Neuronal stem cell (in vitro differentiated cells): ENCODE results near the gene MLYCD.

Experiments used
- DNase-seq: peaks from one replicate; pipeline ENCODE4 v3.0.0-alpha.2; 2013; ENCODE audit warnings: low spot score
- H2AFZ ChIP-seq: one replicate; pipeline ENCODE4 v1.6.1; 2013; ENCODE audit warnings: mild to moderate bottlenecking, low read length, inconsistent platforms
- H2AK5ac ChIP-seq: 2 replicates; pipeline ENCODE4 v1.6.1; 2013; ENCODE audit warnings: low read depth, mild to moderate bottlenecking, inconsistent platforms, low read length, moderate library complexity, mixed read lengths
- H2BK120ac ChIP-seq: 2 replicates; pipeline ENCODE4 v1.6.1; 2013; ENCODE audit warnings: low read depth, mild to moderate bottlenecking, inconsistent platforms, low read length, moderate library complexity, mixed read lengths
- H2BK12ac ChIP-seq: one replicate; pipeline ENCODE4 v1.6.1; 2013; ENCODE audit warnings: low read length, inconsistent platforms
- H2BK15ac ChIP-seq: 2 replicates; pipeline ENCODE4 v1.6.1; 2013; ENCODE audit warnings: mild to moderate bottlenecking, low read length, inconsistent platforms, mixed read lengths
- H2BK5ac ChIP-seq: one replicate; pipeline ENCODE4 v1.6.1; 2013; ENCODE audit warnings: inconsistent platforms, mild to moderate bottlenecking, low read length, moderate library complexity
- H3K14ac ChIP-seq: one replicate; pipeline ENCODE4 v1.6.1; 2013; ENCODE audit warnings: low read length, inconsistent platforms
- H3K18ac ChIP-seq: 2 replicates; pipeline ENCODE4 v1.6.1; 2013; ENCODE audit warnings: low read length, inconsistent platforms
- H3K23ac ChIP-seq: 2 replicates; pipeline ENCODE4 v1.6.1; 2013; ENCODE audit warnings: low read depth, mild to moderate bottlenecking, mixed read lengths, low read length, inconsistent platforms; ENCODE audit not compliant: poor library complexity
- H3K27ac ChIP-seq: replicated peaks from 3 replicates; pipeline ENCODE4 v1.5.1; 2013; ENCODE audit warnings: low read length, inconsistent platforms
- H3K27me3 ChIP-seq, 3 experiments: 2 replicates each; pipeline ENCODE4 v1.6.1; 2013; ENCODE audit warnings: low read length in 3 of 3, mild to moderate bottlenecking in 2 of 3, inconsistent platforms in 1 of 3, low read depth in 1 of 3, mixed read lengths in 1 of 3, moderate library complexity in 1 of 3; ENCODE audit not compliant: control insufficient read depth in 3 of 3, insufficient read depth in 3 of 3
- H3K36me3 ChIP-seq, 2 donors: replicated peaks in 1 of 2; 2 replicates each; pipeline ENCODE4 v1.6.1; 2013; ENCODE audit warnings: low read length in 2 of 2; ENCODE audit not compliant: control insufficient read depth in 2 of 2, insufficient read depth in 2 of 2
- H3K4ac ChIP-seq: 2 replicates; pipeline ENCODE4 v1.6.1; 2013; ENCODE audit warnings: inconsistent platforms, mild to moderate bottlenecking, low read length, moderate library complexity
- H3K4me1 ChIP-seq, 2 donors: 1 replicate in 1 of 2; 2 replicates in 1 of 2; pipeline ENCODE4 v1.6.1; 2013; ENCODE audit warnings: low read length in 2 of 2, low read depth in 1 of 2; ENCODE audit not compliant: control insufficient read depth in 2 of 2, insufficient read depth in 1 of 2
- H3K4me2 ChIP-seq: one replicate; pipeline ENCODE4 v1.6.1; 2013; ENCODE audit warnings: mild to moderate bottlenecking, low read length, inconsistent platforms; ENCODE audit not compliant: insufficient read depth, poor library complexity, severe bottlenecking
- H3K4me3 ChIP-seq, 2 donors: 2 replicates each; pipeline ENCODE4 v1.5.1; 2013; ENCODE audit warnings: low read length in 2 of 2, mild to moderate bottlenecking in 2 of 2, inconsistent platforms in 1 of 2, moderate library complexity in 1 of 2
- H3K79me1 ChIP-seq: one replicate; pipeline ENCODE4 v1.6.1; 2013; ENCODE audit warnings: low read depth, mild to moderate bottlenecking, inconsistent platforms, low read length, moderate library complexity
- H3K9ac ChIP-seq: one replicate; pipeline ENCODE4 v1.6.1; 2013; ENCODE audit warnings: mild to moderate bottlenecking, low read depth, low read length, inconsistent platforms; ENCODE audit not compliant: poor library complexity
- H3K9me3 ChIP-seq, 2 donors: replicated peaks in 1 of 2; 2 replicates each; pipeline versions ENCODE3 to v1.6.1; 2013; ENCODE audit warnings: low read length in 2 of 2, mild to moderate bottlenecking in 2 of 2, inconsistent platforms in 1 of 2, low read depth in 1 of 2, mixed read lengths in 1 of 2, moderate library complexity in 1 of 2; ENCODE audit not compliant: control insufficient read depth in 2 of 2, insufficient read depth in 1 of 2
- H4K8ac ChIP-seq: one replicate; pipeline ENCODE4 v1.6.1; 2013; ENCODE audit warnings: low read depth, mild to moderate bottlenecking, inconsistent platforms, low read length, moderate library complexity
- H4K91ac ChIP-seq: one replicate; pipeline ENCODE4 v1.6.1; 2013; ENCODE audit warnings: low read length, low read depth, mild to moderate bottlenecking, inconsistent platforms; ENCODE audit not compliant: poor library complexity
- WGBS, 2 donors: extraction: QIAGEN DNeasy Blood & Tissue Kit; methylation state at CpG; one replicate each; pipeline ENCODE4 v1.1.7; 2013; ENCODE audit warnings: missing lambda C conversion rate in 2 of 2, mixed read lengths in 1 of 2; ENCODE audit not compliant: insufficient read length in 2 of 2, insufficient replicate concordance in 1 of 2; ENCODE audit errors: extremely low coverage in 2 of 2; 5-methylcytosine and 5-hydroxymethylcytosine counted together

MLYCD gene

GRCh38 chr16:83923581-83924365, 24.9 kb downstream of the MLYCD start:
- H3K4ac ChIP-seq = no peak overlapping the region
- no peak overlapping the region for H2AFZ ChIP-seq
- WGBS, 2 donors = no CpG with 5 or more reads among the region's 31 CpGs
- H3K18ac ChIP-seq = no peak overlapping the region
- no peak overlapping the region for H4K91ac ChIP-seq
- no peak overlapping the region for H3K9ac ChIP-seq
- H2BK120ac ChIP-seq = no peak overlapping the region
- H3K14ac ChIP-seq = no peak overlapping the region
- peaks cover 8 to 12% of the 10 kb centered on the region in 2 donors for H3K4me1 ChIP-seq
- H3K4me3 ChIP-seq = no peak overlapping the region
- no peak overlapping the region for H2AK5ac ChIP-seq
- no peaks in the 10 kb centered on the region for H3K27me3 ChIP-seq
- peak overlapping the region; percentile 25 for H3K23ac ChIP-seq
- no peak overlapping the region for H2BK12ac ChIP-seq
- no peak overlapping the region for H4K8ac ChIP-seq
- H3K36me3 ChIP-seq = peaks cover 12 to 23% of the 10 kb centered on the region in 2 donors
- no peaks in the 10 kb centered on the region for H3K79me1 ChIP-seq
- DNase-seq = no peak
- H3K27ac ChIP-seq = no peak overlapping the region
- H2BK5ac ChIP-seq = no peak overlapping the region
- no peak overlapping the region for H2BK15ac ChIP-seq
- peaks cover 0 to 11% of the 10 kb centered on the region in 2 donors for H3K9me3 ChIP-seq
- no peak overlapping the region for H3K4me2 ChIP-seq

DNA sequence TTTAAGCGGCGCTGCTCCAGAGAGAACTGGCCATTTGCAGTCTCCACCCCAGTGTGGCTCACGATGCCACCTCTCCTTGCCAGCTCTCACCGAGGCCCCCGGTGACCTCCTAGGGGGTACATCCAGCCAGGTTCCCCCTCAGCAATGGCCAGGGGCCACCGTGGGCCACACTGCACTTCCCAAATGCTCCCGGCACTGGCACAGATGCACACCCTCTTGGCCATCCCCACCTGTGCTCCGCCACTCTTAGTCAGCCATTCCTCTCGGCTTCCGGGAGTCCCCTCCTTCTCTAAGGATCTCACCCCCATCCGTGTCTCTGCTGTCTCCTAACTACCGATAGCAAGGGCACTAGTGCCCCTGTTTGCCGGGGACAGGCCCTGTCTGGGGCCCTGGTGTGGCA, 25.8 kb downstream of the MLYCD start:
- Histone ChIP-seq H2BK120ac (peak overlapping the region; percentile 2), H2BK12ac (no peak overlapping the region), H2BK15ac (no peak overlapping the region), H3K9me3 (peaks cover 0 to 2% of the 10 kb centered on the region in 2 donors), H2AK5ac (no peak overlapping the region), H3K14ac (no peak overlapping the region), H3K4me3 (no peak overlapping the region), H3K4me2 (no peak overlapping the region), H2BK5ac (no peak overlapping the region), H3K23ac (no peak overlapping the region), H3K27ac (no peak overlapping the region), H4K8ac (no peak overlapping the region), H2AFZ (no peak overlapping the region), H3K27me3 (no peaks in the 10 kb centered on the region), H3K9ac (no peak overlapping the region), H3K36me3 (peaks cover 3 to 14% of the 10 kb centered on the region in 2 donors), H3K18ac (no peak overlapping the region), H3K4ac (no peak overlapping the region), H3K4me1 (peaks cover 8 to 12% of the 10 kb centered on the region in 2 donors), H4K91ac (no peak overlapping the region), H3K79me1 (no peaks in the 10 kb centered on the region)
- no peak for DNase-seq
- no CpG with 5 or more reads among the region's 13 CpGs for WGBS, 2 donors

GRCh38 chr16:83925095-83925905, 26.4 kb downstream of the MLYCD start:
- H2AFZ ChIP-seq = no peak overlapping the region
- H2BK15ac ChIP-seq = no peak overlapping the region
- H3K9me3 ChIP-seq = no peaks in the 10 kb centered on the region
- no peak overlapping the region for H2AK5ac ChIP-seq
- no peaks in the 10 kb centered on the region for H3K79me1 ChIP-seq
- peak overlapping the region; percentile 5 for H3K23ac ChIP-seq
- 100% methylated on average over 1 of the region's 12 CpGs; no CpG with 5 or more reads in 1 of the 2 donors for WGBS, 2 donors
- H2BK12ac ChIP-seq = no peak overlapping the region
- no peaks in the 10 kb centered on the region for H3K27me3 ChIP-seq
- no peak overlapping the region for H4K8ac ChIP-seq
- H3K4me1 ChIP-seq = peaks cover 8 to 12% of the 10 kb centered on the region in 2 donors
- H4K91ac ChIP-seq = no peak overlapping the region
- H3K18ac ChIP-seq = no peak overlapping the region
- no peak overlapping the region for H3K27ac ChIP-seq
- no peak overlapping the region for H3K4me2 ChIP-seq
- no peak overlapping the region for H2BK5ac ChIP-seq
- no peak for DNase-seq
- no peak overlapping the region for H3K4ac ChIP-seq
- no peak overlapping the region for H3K14ac ChIP-seq
- H3K4me3 ChIP-seq = no peak overlapping the region
- H3K36me3 ChIP-seq = peaks cover 0 to 8% of the 10 kb centered on the region in 2 donors
- H2BK120ac ChIP-seq = peak overlapping the region; percentile 2
- H3K9ac ChIP-seq = no peak overlapping the region
